ENCODE results near the gene NKX2-8.

GRCh38 chr14:36591482-36591881, 9.1 kb upstream of the NKX2-8 start:
- no peak for TF ChIP-seq SP1 (IDR thresholded peaks at IDR 0.05)
- no peak for TF ChIP-seq ELF4 (IDR thresholded peaks at IDR 0.05)
- TF ChIP-seq ZNF384 (IDR thresholded peaks at IDR 0.05) = no peak

Measured in HEK293T (cell line).